ENCODE measurements around the gene CLASP2. TPM values are rescaled to one million over a fixed set of nuclear protein-coding genes. Genes with fewer than 3 reads are reported as not detected.

Gene CLASP2
- total and polyA plus RNA-seq, 2 of the 4 experiments (the other 2 are of a cell fraction) = 11.9 to 49.1 TPM

- Histone ChIP-seq H3K27me3 (ENCODE audit: control insufficient read depth, insufficient read depth, low read length) (no peaks in the 10 kb centered on the region), H3K14ac (replicated peaks; ENCODE audit: low read depth, low read length) (no peak overlapping the region), H2BK120ac (ENCODE audit: low read depth, low read length) (no peak overlapping the region), H3K4me1 (ENCODE audit: control insufficient read depth, insufficient read depth, low read length) (no peaks in the 10 kb centered on the region), H3K56ac (ENCODE audit: extremely low read depth, insufficient read depth, low read length) (no peak overlapping the region), H2BK15ac (ENCODE audit: low read depth, low read length) (no peak overlapping the region), H2BK5ac (ENCODE audit: low read depth, low read length, poor library complexity, severe bottlenecking) (no peak overlapping the region), H3K18ac (ENCODE audit: low read depth, low read length) (no peak overlapping the region), H2AK9ac (replicated peaks; ENCODE audit: low read depth, low read length, poor library complexity) (no peak overlapping the region), H2BK20ac (ENCODE audit: low read depth, low read length) (no peak overlapping the region), H3K4ac (ENCODE audit: low read depth, low read length) (no peak overlapping the region), H2AFZ (replicated peaks; ENCODE audit: low read length, poor library complexity) (no peak overlapping the region), H3K9me3 (ENCODE audit: control insufficient read depth, insufficient read depth, low read length) (no peaks in the 10 kb centered on the region), H4K91ac (ENCODE audit: insufficient read depth, low read depth, low read length) (no peak overlapping the region), H3K79me1 (ENCODE audit: low read depth in 1 of 2, low read length in 2 of 2) (no peaks in the 10 kb centered on the region), H3K4me2 (ENCODE audit: low read depth, low read length) (no peak overlapping the region), H4K5ac (ENCODE audit: low read depth, low read length) (no peak overlapping the region), H3K4me3 (ENCODE audit: insufficient read depth, low read depth, low read length) (no peak overlapping the region), H2AK5ac (ENCODE audit: low read depth, low read length) (no peak overlapping the region), H3K23ac (ENCODE audit: low read depth, low read length) (no peak overlapping the region), H4K8ac (ENCODE audit: low read depth in 2 of 2, low read length in 2 of 2) (no peak overlapping the region), H3K9ac (ENCODE audit: low read depth, low read length) (no peak overlapping the region), H3K9me1 (ENCODE audit: insufficient read depth, low read length) (no peaks in the 10 kb centered on the region), H3K27ac (ENCODE audit: insufficient read depth, low read length) (no peak overlapping the region), H3K36me3 (ENCODE audit: control insufficient read depth, insufficient read depth, low read length) (peaks cover 4% of the 10 kb centered on the region), H4K20me1 (ENCODE audit: insufficient read depth, low read length) (no peaks in the 10 kb centered on the region)
- POLR2A ChIA-PET (ENCODE audit: unreplicated experiment) = no interaction called here
- in situ Hi-C loops (cut with MboI; ENCODE audit: low sequenced_read_pairs) (no loop called here), dilution Hi-C loops (cut with HindIII; ENCODE audit: low sequenced_read_pairs, unreplicated experiment) (no loop called here), intact Hi-C loops (cut with micrococcal nuclease) (no loop called here)
- no peak for ATAC-seq (ENCODE audit: low read depth)
- no CpG with 5 or more reads among the region's 1 CpG for WGBS, 2 experiments (ENCODE audit: extremely low coverage in 2 of 2, insufficient read length in 1 of 2)
- no peak for DNase-seq
- CTCF ChIA-PET = no interaction called here
- BruUV-seq (replicated peaks) = TSS peak; percentile 24
- no peak for TF ChIP-seq ELK1 (IDR thresholded peaks at IDR 0.05; ENCODE audit: borderline replicate concordance, low read depth, low read length)
- TF ChIP-seq MAZ (IDR thresholded peaks at IDR 0.05; ENCODE audit: borderline replicate concordance, low read depth, low read length) = no peak
- TF ChIP-seq POLR2A (IDR thresholded peaks at IDR 0.05; ENCODE audit: low read depth, low read length) = no peak
- TF ChIP-seq CHD1 (IDR thresholded peaks at IDR 0.05; ENCODE audit: low read depth, low read length) = no peak
Observed at GRCh38 chr3:33547101-33547500, 171.0 kb downstream of the CLASP2 start.

All from IMR-90 (cell line).